Pancreas (tissue), 10 donors: ENCODE results near the gene IQSEC1. TPM values are rescaled to one million over a fixed set of nuclear protein-coding genes. Genes with fewer than 3 reads are reported as not detected.
"Not testable (repeated sequence)": the region's sequence is repeated elsewhere in the genome, so short reads cannot be mapped to it uniquely, and the experiment has no call there.

ENCODE experiments used
- ATAC-seq, 4 donors: fragments of 200-7000 bp; cut with Tn5 transposase; one replicate each; pipeline versions ENCODE4 v1.8.0 to v1.9.1; 2020; ENCODE audit warnings: mild to moderate bottlenecking in 4 of 4, moderate library complexity in 4 of 4
- DNase-seq, 6 donors: peaks; one replicate each; pipeline ENCODE4 v3.0.0-alpha.2; 2020
- FAIRE-seq: peaks from 2 replicates; lab custom pipeline; 2012; peaks lifted over from hg19 to GRCh38; lab: Jason Lieb, UNC
- H3K27ac ChIP-seq, 4 donors: fragments of 200-600 bp; sonication (generic); 1 replicate in 3 of 4; 2 replicates in 1 of 4; pipeline versions ENCODE4 v1.5.0 to v1.8.0; 2020
- H3K27me3 ChIP-seq, 4 donors: fragments of 200-600 bp; one replicate each; pipeline ENCODE4 v1.8.0; 2021
- H3K36me3 ChIP-seq, 3 donors: fragments of 200-600 bp; sonication (generic) in 1 of 3; one replicate each; pipeline versions ENCODE4 v1.5.0 to v1.8.0; 2020 to 2021
- H3K4me1 ChIP-seq, 3 donors: fragments of 200-600 bp; one replicate each; pipeline ENCODE4 v1.8.0; 2021
- H3K4me3 ChIP-seq, 4 donors: fragments of 200-600 bp; sonication (generic) in 2 of 4; one replicate each; pipeline versions ENCODE4 v1.5.0 to v1.8.0; 2020 to 2021
- H3K9me3 ChIP-seq, 4 donors: fragments of 200-600 bp; one replicate each; pipeline ENCODE4 v1.8.0; 2021
- WGBS, 2 donors: extraction: QIAGEN DNeasy Blood & Tissue Kit; methylation state at CpG; one replicate each; pipeline ENCODE4 v1.1.7; 2013; 5-methylcytosine and 5-hydroxymethylcytosine counted together
- intact Hi-C, 3 donors: fragments of 100-400 bp; cut with DNase I; formaldehyde crosslinking; loops; one replicate each; pipeline versions ENCODE4 v1.11.1 to v1.14.2; 2022
- polyA plus RNA-seq, 2 donors: library from polyadenylated mRNA; stranded (reverse); fragments of 200-250 nt; gene quantifications; one replicate each; pipeline ENCODE4 v1.2.3, GENCODE V29; 2013
- total RNA-seq, 6 donors: library from RNA; stranded (reverse); fragmentation: NEBNext Ultra II Directional in 4 of 6; extraction: Animal tissue kit (Norgen Biotek cat#: 25700) in 4 of 6; gene quantifications; one replicate each; pipeline versions ENCODE4 v1.2.1 to v1.2.4, GENCODE V29; 2021 to 2023
- TF ChIP-seq, protein P1 (sequence below), 4 donors: fragments of 200-600 bp; sonication (generic) in 3 of 4; IDR thresholded peaks; one replicate each; pipeline versions ENCODE4 v1.5.0 to v1.8.0; 2021; ENCODE audit warnings: antibody characterized with exemption in 4 of 4
- donor health status: healthy with polysubstance abuse.
- donor health status: DM: no; HTN: no; CAD: no; lungs with moderate emphysema.
- donor health status: DM: no; HTN: no; CAD: no.
- donor health status: control.
- donor health status: control.
- donor health status: Bipolar disorder and iron deficiency.
- donor health status: DM: yes; HTN: yes; CAD: no.
- donor health status: DM: no; HTN: no; CAD: no.
- donor health status: DM: no; HTN: no; CAD: no.
- donor health status: DM: yes; HTN: yes; CAD: no.

Gene IQSEC1
- total and polyA plus RNA-seq, 8 donors, result 15.0 to 27.9 (median 23.1) TPM

- TF ChIP-seq, protein P1, sequence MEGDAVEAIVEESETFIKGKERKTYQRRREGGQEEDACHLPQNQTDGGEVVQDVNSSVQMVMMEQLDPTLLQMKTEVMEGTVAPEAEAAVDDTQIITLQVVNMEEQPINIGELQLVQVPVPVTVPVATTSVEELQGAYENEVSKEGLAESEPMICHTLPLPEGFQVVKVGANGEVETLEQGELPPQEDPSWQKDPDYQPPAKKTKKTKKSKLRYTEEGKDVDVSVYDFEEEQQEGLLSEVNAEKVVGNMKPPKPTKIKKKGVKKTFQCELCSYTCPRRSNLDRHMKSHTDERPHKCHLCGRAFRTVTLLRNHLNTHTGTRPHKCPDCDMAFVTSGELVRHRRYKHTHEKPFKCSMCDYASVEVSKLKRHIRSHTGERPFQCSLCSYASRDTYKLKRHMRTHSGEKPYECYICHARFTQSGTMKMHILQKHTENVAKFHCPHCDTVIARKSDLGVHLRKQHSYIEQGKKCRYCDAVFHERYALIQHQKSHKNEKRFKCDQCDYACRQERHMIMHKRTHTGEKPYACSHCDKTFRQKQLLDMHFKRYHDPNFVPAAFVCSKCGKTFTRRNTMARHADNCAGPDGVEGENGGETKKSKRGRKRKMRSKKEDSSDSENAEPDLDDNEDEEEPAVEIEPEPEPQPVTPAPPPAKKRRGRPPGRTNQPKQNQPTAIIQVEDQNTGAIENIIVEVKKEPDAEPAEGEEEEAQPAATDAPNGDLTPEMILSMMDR (IDR thresholded peaks at IDR 0.05), result no peak
- Histone ChIP-seq H3K27me3 (peaks cover 0 to 5% (median 0%) of the 10 kb centered on the region in 4 donors), H3K36me3 (no peaks in the 10 kb centered on the region), H3K4me3 (no peak overlapping the region), H3K9me3 (no peaks in the 10 kb centered on the region), H3K27ac (no peak overlapping the region), H3K4me1 (no peaks in the 10 kb centered on the region)
- FAIRE-seq, result no peak
- intact Hi-C loops, result no loop called here
- no peak for DNase-seq
- no peak for ATAC-seq
- 72 to 76% methylated on average over 4 of the region's 4 CpGs for WGBS, 2 donors
Observed at GRCh38 chr3:12885583-12885930, 187.7 kb downstream of the IQSEC1 start.

DNA sequence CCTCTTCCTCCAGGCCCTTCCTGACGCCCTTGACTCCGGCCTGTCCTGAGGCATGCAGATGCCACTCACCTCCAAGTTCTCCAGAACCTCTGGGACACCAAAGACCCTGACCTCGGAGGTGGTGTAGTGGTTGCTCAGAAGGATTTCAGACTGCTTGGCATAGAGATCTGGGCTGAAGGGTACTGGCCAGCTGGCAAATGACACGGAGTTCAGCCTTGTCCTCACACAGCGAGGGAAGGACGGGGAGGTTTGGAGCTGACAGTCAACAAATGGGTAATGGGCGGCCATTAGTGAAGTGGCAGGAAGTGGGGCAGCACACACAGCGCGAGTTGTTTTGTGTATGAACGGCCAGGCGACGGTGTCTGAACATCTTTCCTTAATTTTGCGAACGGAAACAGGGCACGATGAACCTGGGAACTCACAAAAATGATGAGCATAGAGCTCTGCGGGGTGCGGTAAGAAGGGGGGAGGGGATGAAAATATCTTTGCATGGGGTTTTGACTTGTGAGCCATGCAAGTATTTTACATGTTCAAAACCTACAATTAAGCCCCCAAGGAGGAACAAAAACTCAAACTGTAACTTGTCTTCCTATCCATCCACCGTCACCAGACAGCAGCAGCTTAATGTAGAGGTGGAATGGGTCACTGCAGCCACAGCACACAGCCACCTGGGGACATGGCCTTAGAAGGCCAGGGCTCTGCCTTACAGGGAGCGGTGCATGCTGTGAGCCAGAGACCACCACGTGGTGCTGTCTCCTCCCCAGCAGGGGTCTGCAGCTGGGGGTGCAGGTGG is 188.2 kb downstream of the IQSEC1 start:
- Histone ChIP-seq H3K4me3 (no peak overlapping the region), H3K27me3 (peaks cover 0 to 5% (median 0%) of the 10 kb centered on the region in 4 donors), H3K36me3 (no peaks in the 10 kb centered on the region), H3K9me3 (no peaks in the 10 kb centered on the region), H3K27ac (no peak overlapping the region), H3K4me1 (no peaks in the 10 kb centered on the region)
- intact Hi-C loops, result no loop called here
- FAIRE-seq (no peak), ATAC-seq (no peak), DNase-seq (no peak)
- 83 to 89% methylated on average over 20 of the region's 20 CpGs for WGBS, 2 donors
- TF ChIP-seq, protein P1 (IDR thresholded peaks at IDR 0.05), result no peak

- H3K9me3 ChIP-seq, result no peaks in the 10 kb centered on the region
- H3K4me1 ChIP-seq, result no peaks in the 10 kb centered on the region
- no peak overlapping the region for H3K4me3 ChIP-seq
- no peaks in the 10 kb centered on the region for H3K36me3 ChIP-seq
- ATAC-seq (no peak), DNase-seq (no peak), FAIRE-seq (no peak)
- WGBS, 2 donors, result 82 to 83% methylated on average over 15 of the region's 15 CpGs
- H3K27ac ChIP-seq, result no peak overlapping the region
- H3K27me3 ChIP-seq, result peaks cover 0 to 5% (median 0%) of the 10 kb centered on the region in 4 donors
- TF ChIP-seq, protein P1 (IDR thresholded peaks at IDR 0.05), result no peak
- intact Hi-C loops, result no loop called here
Observed at GRCh38 chr3:12884186-12884680, 189.0 kb downstream of the IQSEC1 start.

DNA sequence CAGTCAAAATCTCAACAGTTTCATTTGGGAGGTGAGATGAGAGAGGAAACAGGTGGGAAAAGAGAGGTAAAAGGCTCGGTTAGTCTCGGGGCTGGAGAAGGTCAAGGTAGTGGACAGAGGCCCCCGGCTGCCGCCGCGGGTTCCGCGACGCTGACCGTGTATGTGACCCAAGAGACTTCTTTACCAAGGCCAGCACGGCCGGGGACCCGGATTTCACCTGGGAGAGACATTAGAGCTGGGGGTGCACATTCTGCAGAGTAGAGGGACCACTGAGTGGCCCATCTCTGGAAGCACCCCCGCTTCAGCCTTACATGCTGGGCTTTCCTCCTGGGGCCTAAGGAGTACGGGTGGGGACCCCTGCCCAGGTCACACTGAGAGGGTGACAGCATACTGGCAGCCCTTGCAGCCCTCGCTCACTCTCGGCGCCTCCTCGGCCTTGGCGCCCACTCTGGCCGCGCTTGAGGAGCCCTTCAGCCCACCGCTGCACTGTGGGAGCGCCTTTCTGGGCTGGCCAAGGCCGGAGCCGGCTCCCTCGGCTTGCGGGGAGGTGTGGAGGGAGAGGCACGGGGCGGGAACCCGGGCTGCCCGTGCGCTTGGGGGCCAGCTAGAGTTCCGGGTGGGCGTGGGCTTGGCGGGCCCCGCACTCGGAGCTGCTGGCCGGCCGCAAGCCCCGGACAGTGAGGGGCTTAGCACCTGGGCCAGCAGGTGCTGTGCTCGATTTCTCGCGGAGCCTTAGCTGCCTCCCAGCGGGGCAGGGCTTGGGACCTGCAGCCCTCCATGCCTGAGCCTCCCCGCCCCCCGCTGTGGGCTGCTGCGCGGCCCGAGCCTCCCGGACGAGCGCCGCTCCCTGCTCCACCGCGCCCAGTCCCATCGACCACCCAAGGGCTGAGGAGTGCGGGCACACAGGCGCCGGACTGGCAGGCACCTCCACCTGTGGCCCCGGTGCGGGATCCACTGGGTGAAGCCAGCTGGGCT is 190.6 kb downstream of the IQSEC1 start:
- Histone ChIP-seq H3K27me3 (no peaks in the 10 kb centered on the region), H3K27ac (no peak overlapping the region), H3K36me3 (no peaks in the 10 kb centered on the region), H3K4me1 (peaks cover 0 to 7% (median 0%) of the 10 kb centered on the region in 3 donors), H3K9me3 (no peaks in the 10 kb centered on the region), H3K4me3 (no peak overlapping the region)
- no peak for FAIRE-seq
- DNase-seq, result no peak
- WGBS, 2 donors, result 87 to 89% methylated on average over 53 to 62 of the region's 62 CpGs
- TF ChIP-seq, protein P1 (IDR thresholded peaks at IDR 0.05), result no peak
- no peak for ATAC-seq
- intact Hi-C loops, result no loop called here

GRCh38 chr3:12881858-12882257 is 191.4 kb downstream of the IQSEC1 start:
- H3K27me3 ChIP-seq, H3K36me3 ChIP-seq, ATAC-seq, intact Hi-C loops, DNase-seq, FAIRE-seq, H3K4me3 ChIP-seq, H3K4me1 ChIP-seq, H3K27ac ChIP-seq, H3K9me3 ChIP-seq: not testable (repeated sequence)
- WGBS, 2 donors, result 93 to 95% methylated on average over 12 of the region's 12 CpGs
